Kidney (tissue), 14 donors: Measurements from ENCODE around the gene TLL2. TPM values are rescaled to one million over a fixed set of nuclear protein-coding genes. Genes with fewer than 3 reads are reported as not detected.

ENCODE experiments used
- DNase-seq, 5 donors: peaks; one replicate each; pipeline ENCODE4 v3.0.0-alpha.2; 2013 to 2020
- FAIRE-seq: peaks from 2 replicates; lab custom pipeline; 2012; peaks lifted over from hg19 to GRCh38; lab: Jason Lieb, UNC
- H3K27ac ChIP-seq, 2 donors: one replicate each; pipeline ENCODE4 v1.7.0; 2013; ENCODE audit warnings: low read depth in 2 of 2, low read length in 2 of 2, inconsistent platforms in 1 of 2
- H3K27me3 ChIP-seq: one replicate; pipeline ENCODE4 v1.7.1; 2013; ENCODE audit warnings: low read length, inconsistent platforms; ENCODE audit not compliant: control insufficient read depth, insufficient read depth
- H3K36me3 ChIP-seq, 3 donors: one replicate each; pipeline versions ENCODE4 v1.7.0 to v1.7.1; 2013; ENCODE audit warnings: low read length in 3 of 3, control low read depth in 1 of 3, inconsistent platforms in 1 of 3; ENCODE audit not compliant: insufficient read depth in 3 of 3, control insufficient read depth in 2 of 3
- H3K4me1 ChIP-seq, 3 donors: one replicate each; pipeline versions ENCODE4 v1.7.0 to v1.7.1; 2013; ENCODE audit warnings: low read length in 3 of 3, inconsistent platforms in 1 of 3, low read depth in 1 of 3; ENCODE audit not compliant: control insufficient read depth in 2 of 3, insufficient read depth in 2 of 3
- H3K4me3 ChIP-seq, 3 donors: one replicate each; pipeline versions ENCODE4 v1.7.0 to v1.8.1; 2013; ENCODE audit warnings: low read length in 3 of 3, control low read depth in 1 of 3, inconsistent platforms in 1 of 3
- H3K9ac ChIP-seq, 3 donors: one replicate each; pipeline versions ENCODE4 v1.7.0 to v1.7.1; 2013; ENCODE audit warnings: low read length in 3 of 3, control low read depth in 1 of 3, inconsistent platforms in 1 of 3
- H3K9me3 ChIP-seq, 3 donors: one replicate each; pipeline versions ENCODE4 v1.7.0 to v1.7.1; 2013; ENCODE audit warnings: low read length in 3 of 3, control low read depth in 1 of 3, inconsistent platforms in 1 of 3; ENCODE audit not compliant: control insufficient read depth in 2 of 3, insufficient read depth in 1 of 3
- CTCF ChIP-seq: IDR thresholded peaks from 3 replicates; pipeline ENCODE4 v1.5.1; 2012; ENCODE audit warnings: mild to moderate bottlenecking, moderate library complexity, borderline replicate concordance; ENCODE audit not compliant: insufficient read depth; ENCODE audit errors: extremely low read depth
- intact Hi-C: fragments of 100-400 bp; cut with DNase I; formaldehyde crosslinking; loops from one replicate; pipeline ENCODE4 v1.11.1; 2022
- polyA plus RNA-seq: library from polyadenylated mRNA; stranded (reverse); fragments of 350-450 nt; fragmentation: Illumina TruSeq; extraction: RNeasy Lipid Tissue Mini Kit (QIAGEN cat#74804); gene quantifications from one replicate; pipeline ENCODE4 v1.2.3, GENCODE V29; 2014; ENCODE audit warnings: low read depth, low replicate concordance; ENCODE audit not compliant: insufficient read depth
- total RNA-seq: library from RNA; stranded (reverse); fragmentation: NEBNext Ultra II Directional; extraction: Animal tissue kit (Norgen Biotek cat#: 25700); gene quantifications from one replicate; pipeline ENCODE4 v1.2.1, GENCODE V29; 2021
- donor health status: control.
- donor health status: control.
- donor health status: control.
- donor health status: control.
- donor health status: control.
- donor health status: DM: yes; HTN: yes; CAD: no.
- donor health status: Normal renal cell carcinoma (clear cell type).

TLL2 gene
- total and polyA plus RNA-seq, 2 donors from 2014 or later = 0.39 to 0.98 TPM

- H3K9ac ChIP-seq = no peak overlapping the region
- no peak overlapping the region for H3K4me3 ChIP-seq
- peaks cover 0 to 7% (median 5%) of the 10 kb centered on the region in 3 donors for H3K4me1 ChIP-seq
- H3K36me3 ChIP-seq = no peaks in the 10 kb centered on the region
- FAIRE-seq = no peak
- no peak for DNase-seq
- H3K27ac ChIP-seq = no peak overlapping the region
- H3K27me3 ChIP-seq = no peaks in the 10 kb centered on the region
- intact Hi-C loops = no loop called here
- no peak for TF ChIP-seq CTCF
- no peaks in the 10 kb centered on the region for H3K9me3 ChIP-seq
Measured at GRCh38 chr10:96374004-96374403, 139.7 kb downstream of the TLL2 start.

GRCh38 chr10:96371356-96371755, 142.4 kb downstream of the TLL2 start:
- Histone ChIP-seq H3K27ac (no peak overlapping the region), H3K36me3 (no peaks in the 10 kb centered on the region), H3K9me3 (no peaks in the 10 kb centered on the region), H3K4me1 (peaks cover 0 to 7% (median 5%) of the 10 kb centered on the region in 3 donors), H3K9ac (no peak overlapping the region), H3K27me3 (no peaks in the 10 kb centered on the region), H3K4me3 (no peak overlapping the region)
- DNase-seq (no peak), FAIRE-seq (no peak)
- no peak for TF ChIP-seq CTCF
- intact Hi-C loops = no loop called here

- H3K36me3 ChIP-seq = no peaks in the 10 kb centered on the region
- FAIRE-seq (no peak), DNase-seq (peak in 4 of 5 donors; percentile 56 to 68 (median 64))
- peak; percentile 82 for TF ChIP-seq CTCF
- intact Hi-C loops = no loop called here
- H3K27ac ChIP-seq = no peak overlapping the region
- H3K4me3 ChIP-seq = no peak overlapping the region
- H3K27me3 ChIP-seq = no peaks in the 10 kb centered on the region
- H3K9me3 ChIP-seq = no peaks in the 10 kb centered on the region
- H3K4me1 ChIP-seq = peaks cover 0 to 5% (median 5%) of the 10 kb centered on the region in 3 donors
- no peak overlapping the region for H3K9ac ChIP-seq
Measured at GRCh38 chr10:96370584-96371157, 143.1 kb downstream of the TLL2 start.
